Erythroblast (primary cell): ENCODE data around the gene RPL27A.

Experiments used
- GATA1 ChIP-seq: IDR thresholded peaks from 2 replicates; pipeline ENCODE4 v1.6.1; 2011; ENCODE audit warnings: low read depth, mild to moderate bottlenecking, control low read depth, low read length, moderate library complexity
- POLR2A ChIP-seq: IDR thresholded peaks from 2 replicates; pipeline ENCODE4 v1.6.1; 2011; ENCODE audit warnings: mild to moderate bottlenecking, low read length

- no peak for TF ChIP-seq POLR2A
- no peak for TF ChIP-seq GATA1
Measured at GRCh38 chr11:8683115-8683807, 669 bp downstream of the RPL27A start.
